Trophoblast cell (in vitro differentiated cells and primary cell): ENCODE results near the gene WDR11.

Source experiments
- DNase-seq, 2 donors: peaks; one replicate each; pipeline ENCODE4 v3.0.0-alpha.2; 2016
- H2AFZ ChIP-seq: 2 replicates; pipeline ENCODE4 v1.6.1; 2013; ENCODE audit warnings: low read length, moderate library complexity, mild to moderate bottlenecking; ENCODE audit not compliant: insufficient read depth, poor library complexity
- H2AK5ac ChIP-seq: 2 replicates; pipeline ENCODE4 v1.6.1; 2013; ENCODE audit warnings: mild to moderate bottlenecking, low read length
- H2BK120ac ChIP-seq: 2 replicates; pipeline ENCODE4 v1.6.1; 2013; ENCODE audit warnings: low read length, mild to moderate bottlenecking, moderate library complexity; ENCODE audit not compliant: insufficient read depth, poor library complexity
- H2BK12ac ChIP-seq: 2 replicates; pipeline ENCODE4 v1.6.1; 2013; ENCODE audit warnings: mild to moderate bottlenecking, low read length, moderate library complexity
- H2BK5ac ChIP-seq: 2 replicates; pipeline ENCODE4 v1.6.1; 2013; ENCODE audit warnings: low read length, low read depth, moderate library complexity, mild to moderate bottlenecking; ENCODE audit not compliant: poor library complexity
- H3K14ac ChIP-seq: 2 replicates; pipeline ENCODE4 v1.6.1; 2013; ENCODE audit warnings: mild to moderate bottlenecking, low read length
- H3K18ac ChIP-seq: 2 replicates; pipeline ENCODE4 v1.6.1; 2013; ENCODE audit warnings: mild to moderate bottlenecking, low read length
- H3K23ac ChIP-seq: 2 replicates; pipeline ENCODE4 v1.6.1; 2013; ENCODE audit warnings: low read length
- H3K27ac ChIP-seq: 2 replicates; pipeline ENCODE4 v1.5.1; 2013; ENCODE audit warnings: low read depth, mild to moderate bottlenecking, inconsistent platforms, low read length, moderate library complexity
- H3K27me3 ChIP-seq: 2 replicates; pipeline ENCODE4 v1.6.1; 2013; ENCODE audit warnings: inconsistent platforms, mild to moderate bottlenecking, low read length, moderate library complexity; ENCODE audit not compliant: insufficient read depth
- H3K36me3 ChIP-seq, 2 experiments: 1 replicate in 1 of 2; 2 replicates in 1 of 2; pipeline ENCODE4 v1.6.1; 2013; ENCODE audit warnings: low read length in 2 of 2, mild to moderate bottlenecking in 2 of 2, moderate library complexity in 1 of 2; ENCODE audit not compliant: insufficient read depth in 2 of 2, control insufficient read depth in 1 of 2
- H3K4ac ChIP-seq: 2 replicates; pipeline ENCODE4 v1.6.1; 2013; ENCODE audit warnings: low read depth, mild to moderate bottlenecking, low read length, moderate library complexity
- H3K4me1 ChIP-seq, 2 experiments: 1 replicate in 1 of 2; 2 replicates in 1 of 2; pipeline ENCODE4 v1.6.1; 2013; ENCODE audit warnings: low read length in 2 of 2, mild to moderate bottlenecking in 2 of 2, moderate library complexity in 1 of 2; ENCODE audit not compliant: insufficient read depth in 2 of 2, control insufficient read depth in 1 of 2
- H3K4me2 ChIP-seq: 2 replicates; pipeline ENCODE4 v1.6.1; 2013; ENCODE audit warnings: inconsistent platforms, mild to moderate bottlenecking, low read length, moderate library complexity
- H3K4me3 ChIP-seq: 2 replicates; pipeline ENCODE4 v1.5.1; 2013; ENCODE audit warnings: mild to moderate bottlenecking, low read depth, low read length, inconsistent platforms
- H3K79me1 ChIP-seq: one replicate; pipeline ENCODE4 v1.6.1; 2013; ENCODE audit warnings: low read length
- H3K79me2 ChIP-seq: 2 replicates; pipeline ENCODE4 v1.6.1; 2013; ENCODE audit warnings: low read length, mild to moderate bottlenecking; ENCODE audit not compliant: control insufficient read depth, insufficient read depth, poor library complexity
- H3K9ac ChIP-seq: 2 replicates; pipeline ENCODE4 v1.6.1; 2013; ENCODE audit warnings: mild to moderate bottlenecking, low read length
- H3K9me3 ChIP-seq: 2 replicates; pipeline ENCODE4 v1.6.1; 2013; ENCODE audit warnings: low read depth, mild to moderate bottlenecking, control low read depth, inconsistent platforms, low read length; ENCODE audit not compliant: insufficient read depth
- H4K12ac ChIP-seq: 2 replicates; pipeline ENCODE4 v1.6.1; 2013; ENCODE audit warnings: low read depth, mild to moderate bottlenecking, low read length, moderate library complexity
- H4K8ac ChIP-seq: 2 replicates; pipeline ENCODE4 v1.6.1; 2013; ENCODE audit warnings: low read depth, mild to moderate bottlenecking, low read length, moderate library complexity
- H4K91ac ChIP-seq: one replicate; pipeline ENCODE4 v1.6.1; 2013; ENCODE audit warnings: low read depth, mild to moderate bottlenecking, low read length, moderate library complexity
- WGBS: extraction: QIAGEN DNeasy Blood & Tissue Kit; methylation state at CpG from one replicate; pipeline ENCODE4 v1.1.7; 2013; ENCODE audit warnings: missing lambda C conversion rate; ENCODE audit not compliant: insufficient read length, insufficient coverage; ENCODE audit errors: extremely low coverage; 5-methylcytosine and 5-hydroxymethylcytosine counted together

Gene WDR11

DNA sequence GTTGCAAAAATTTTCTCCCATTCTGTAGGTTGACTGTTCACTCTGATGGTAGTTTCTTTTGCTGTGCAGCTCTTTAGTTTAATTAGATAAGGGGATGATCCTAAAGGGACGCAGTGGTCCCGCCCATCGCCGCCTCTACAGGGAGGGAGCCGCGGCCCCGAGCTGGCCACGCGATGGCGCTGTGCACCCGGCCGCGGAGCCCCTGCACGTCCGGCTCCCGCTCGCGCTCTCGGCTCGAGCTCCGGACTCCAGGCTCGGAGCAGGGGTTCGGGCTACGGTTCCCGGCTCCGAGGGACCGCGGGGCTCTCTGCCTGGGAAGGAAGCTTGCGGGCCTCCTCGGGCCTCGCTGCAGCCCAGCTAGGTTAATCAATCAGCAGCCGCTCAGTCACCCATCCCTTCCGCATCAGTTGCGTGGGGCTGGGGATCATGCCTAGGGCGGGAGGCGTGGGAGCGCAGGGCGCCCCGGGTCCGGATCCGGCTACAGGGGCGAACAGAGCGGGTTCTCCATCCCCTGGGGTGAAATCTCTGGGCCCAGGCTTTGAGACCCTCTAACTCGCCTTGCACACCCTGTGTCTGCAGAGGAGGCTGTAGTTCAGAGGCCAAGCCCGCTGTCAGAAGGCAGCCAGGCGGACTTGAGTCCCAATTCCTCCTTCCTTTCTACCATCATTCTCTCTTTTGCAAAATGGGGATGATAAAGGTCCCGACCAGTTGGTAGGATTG is 97.9 kb downstream of the WDR11 start:
- whole genome bisulfite sequencing, result no CpG with 5 or more reads among the region's 47 CpGs
- H2AK5ac ChIP-seq, result no peak overlapping the region
- H3K9ac ChIP-seq, result peak overlapping the region; percentile 75
- DNase-seq, result peak; percentile 66 to 82
- peak overlapping the region; percentile 41 for H3K14ac ChIP-seq
- H3K4me1 ChIP-seq, result peaks cover 11 to 13% of the 10 kb centered on the region in 2 experiments
- H3K23ac ChIP-seq, result no peak overlapping the region
- no peaks in the 10 kb centered on the region for H3K27me3 ChIP-seq
- H3K79me2 ChIP-seq, result no peaks in the 10 kb centered on the region
- peak overlapping the region; percentile 39 for H3K18ac ChIP-seq
- no peak overlapping the region for H3K27ac ChIP-seq
- H3K79me1 ChIP-seq, result peaks cover 11% of the 10 kb centered on the region
- peaks cover 4% of the 10 kb centered on the region for H3K9me3 ChIP-seq
- peak overlapping the region; percentile 67 for H2AFZ ChIP-seq
- no peak overlapping the region for H3K4ac ChIP-seq
- peak overlapping the region; percentile 5 for H4K12ac ChIP-seq
- peak overlapping the region; percentile 39 for H4K8ac ChIP-seq
- H4K91ac ChIP-seq, result peak overlapping the region; percentile 60
- H3K4me2 ChIP-seq, result peak overlapping the region; percentile 92
- H2BK12ac ChIP-seq, result peak overlapping the region; percentile 34
- H2BK120ac ChIP-seq, result peak overlapping the region; percentile 65
- H3K4me3 ChIP-seq, result peak overlapping the region; percentile 55
- H3K36me3 ChIP-seq, result no peaks in the 10 kb centered on the region
- H2BK5ac ChIP-seq, result no peak overlapping the region

GRCh38 chr10:120949609-120950031 is 98.5 kb downstream of the WDR11 start:
- Histone ChIP-seq H2BK120ac (peak overlapping the region; percentile 65), H3K27me3 (no peaks in the 10 kb centered on the region), H3K4me1 (peaks cover 11 to 13% of the 10 kb centered on the region in 2 experiments), H3K14ac (peak overlapping the region; percentile 41), H3K4ac (no peak overlapping the region), H3K4me3 (peak overlapping the region; percentile 55), H2BK12ac (peak overlapping the region; percentile 34), H3K23ac (no peak overlapping the region), H3K79me1 (peaks cover 11% of the 10 kb centered on the region), H2AK5ac (peak overlapping the region; percentile 17), H3K18ac (peak overlapping the region; percentile 43), H4K8ac (peak overlapping the region; percentile 39), H3K9me3 (peaks cover 4% of the 10 kb centered on the region), H2AFZ (peak overlapping the region; percentile 12), H4K91ac (peak overlapping the region; percentile 60), H4K12ac (peak overlapping the region; percentile 5), H3K79me2 (no peaks in the 10 kb centered on the region), H3K9ac (peak overlapping the region; percentile 17), H2BK5ac (no peak overlapping the region), H3K4me2 (peak overlapping the region; percentile 92), H3K27ac (no peak overlapping the region), H3K36me3 (no peaks in the 10 kb centered on the region)
- WGBS, result no CpG with 5 or more reads among the region's 28 CpGs
- DNase-seq, result no peak

DNA sequence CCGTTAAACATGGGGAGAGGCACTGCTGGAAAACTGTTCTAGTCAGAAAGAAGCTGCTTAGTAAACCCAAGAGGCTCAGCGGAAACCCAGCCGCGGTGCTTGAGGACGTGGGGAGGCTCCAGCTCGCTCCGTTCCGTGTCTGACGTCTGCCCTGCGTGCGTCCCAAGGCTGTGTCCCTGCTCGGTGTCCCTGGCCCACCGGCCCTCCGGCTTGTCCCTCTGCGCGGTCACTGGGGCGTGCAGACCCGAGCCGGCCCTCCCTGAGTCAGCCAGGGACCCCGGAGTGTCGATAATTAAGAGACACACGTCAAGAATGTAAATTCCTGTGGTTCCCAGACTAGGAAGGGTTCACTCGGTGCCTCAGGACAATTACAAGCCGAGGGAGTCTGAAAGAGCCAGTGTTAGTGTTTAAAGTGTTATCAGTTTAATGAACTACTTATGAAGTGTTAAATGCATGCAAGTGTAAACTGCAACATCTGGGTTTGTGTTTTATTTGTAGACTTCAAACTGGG is 98.9 kb downstream of the WDR11 start:
- H3K18ac ChIP-seq, result peak overlapping the region; percentile 27
- no peak overlapping the region for H2AK5ac ChIP-seq
- H3K27me3 ChIP-seq, result no peaks in the 10 kb centered on the region
- H4K91ac ChIP-seq, result peak overlapping the region; percentile 60
- peaks cover 11% of the 10 kb centered on the region for H3K79me1 ChIP-seq
- no peak overlapping the region for H2BK5ac ChIP-seq
- peak overlapping the region; percentile 92 for H3K4me2 ChIP-seq
- peak overlapping the region; percentile 7 for H3K14ac ChIP-seq
- no peak overlapping the region for H3K4me3 ChIP-seq
- peak overlapping the region; percentile 31 for H3K27ac ChIP-seq
- no peaks in the 10 kb centered on the region for H3K79me2 ChIP-seq
- H4K12ac ChIP-seq, result no peak overlapping the region
- H2BK120ac ChIP-seq, result peak overlapping the region; percentile 65
- H4K8ac ChIP-seq, result peak overlapping the region; percentile 8
- peak in 1 of 2 donors; percentile 28 for DNase-seq
- H3K9ac ChIP-seq, result no peak overlapping the region
- H2BK12ac ChIP-seq, result peak overlapping the region; percentile 34
- peak overlapping the region; percentile 20 for H2AFZ ChIP-seq
- H3K23ac ChIP-seq, result no peak overlapping the region
- H3K4me1 ChIP-seq, result peaks cover 11 to 13% of the 10 kb centered on the region in 2 experiments
- H3K36me3 ChIP-seq, result no peaks in the 10 kb centered on the region
- H3K4ac ChIP-seq, result no peak overlapping the region
- no CpG with 5 or more reads among the region's 24 CpGs for WGBS
- peaks cover 4% of the 10 kb centered on the region for H3K9me3 ChIP-seq

DNA sequence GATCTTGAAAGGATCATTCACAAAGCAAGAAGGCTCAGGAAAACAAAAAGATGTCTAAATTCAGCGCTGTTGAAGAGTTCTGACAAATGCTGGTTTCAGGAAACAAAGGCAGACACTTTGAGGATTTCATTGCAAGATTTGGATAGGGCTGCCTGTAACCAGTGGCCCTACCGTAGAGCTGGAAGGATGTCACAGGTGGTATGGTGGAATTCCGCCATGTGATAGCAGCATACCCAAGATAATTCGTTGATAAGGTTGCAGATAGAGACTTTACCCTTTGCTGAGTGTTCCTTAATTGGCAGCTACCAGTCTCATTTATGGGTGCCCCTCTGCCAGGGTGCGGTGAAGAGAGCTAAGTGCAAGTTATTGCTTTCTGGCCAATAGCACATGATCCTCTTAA is 100.1 kb downstream of the WDR11 start:
- Histone ChIP-seq H4K8ac (no peak overlapping the region), H3K4me2 (no peak overlapping the region), H3K9ac (no peak overlapping the region), H3K79me1 (peaks cover 11% of the 10 kb centered on the region), H4K12ac (no peak overlapping the region), H3K4me1 (peaks cover 11 to 13% of the 10 kb centered on the region in 2 experiments), H2BK12ac (no peak overlapping the region), H3K79me2 (no peaks in the 10 kb centered on the region), H3K36me3 (no peaks in the 10 kb centered on the region), H2BK5ac (no peak overlapping the region), H2AFZ (no peak overlapping the region), H2AK5ac (no peak overlapping the region), H3K14ac (no peak overlapping the region), H3K4ac (no peak overlapping the region), H3K27ac (no peak overlapping the region), H2BK120ac (no peak overlapping the region), H3K18ac (no peak overlapping the region), H3K4me3 (no peak overlapping the region), H3K9me3 (peaks cover 4% of the 10 kb centered on the region), H3K27me3 (no peaks in the 10 kb centered on the region), H3K23ac (no peak overlapping the region), H4K91ac (no peak overlapping the region)
- no peak for DNase-seq
- no CpG with 5 or more reads among the region's 5 CpGs for WGBS
